Measurements from ENCODE around the gene TNXB. TPM values are rescaled to one million over a fixed set of nuclear protein-coding genes. Genes with fewer than 3 reads are reported as not detected.
"Not testable (repeated sequence)": the region's sequence is repeated elsewhere in the genome, so short reads cannot be mapped to it uniquely, and the experiment has no call there.

TNXB gene
- total RNA-seq, 2 donors from 2014 or later, result 7.2 to 26.8 TPM

DNA sequence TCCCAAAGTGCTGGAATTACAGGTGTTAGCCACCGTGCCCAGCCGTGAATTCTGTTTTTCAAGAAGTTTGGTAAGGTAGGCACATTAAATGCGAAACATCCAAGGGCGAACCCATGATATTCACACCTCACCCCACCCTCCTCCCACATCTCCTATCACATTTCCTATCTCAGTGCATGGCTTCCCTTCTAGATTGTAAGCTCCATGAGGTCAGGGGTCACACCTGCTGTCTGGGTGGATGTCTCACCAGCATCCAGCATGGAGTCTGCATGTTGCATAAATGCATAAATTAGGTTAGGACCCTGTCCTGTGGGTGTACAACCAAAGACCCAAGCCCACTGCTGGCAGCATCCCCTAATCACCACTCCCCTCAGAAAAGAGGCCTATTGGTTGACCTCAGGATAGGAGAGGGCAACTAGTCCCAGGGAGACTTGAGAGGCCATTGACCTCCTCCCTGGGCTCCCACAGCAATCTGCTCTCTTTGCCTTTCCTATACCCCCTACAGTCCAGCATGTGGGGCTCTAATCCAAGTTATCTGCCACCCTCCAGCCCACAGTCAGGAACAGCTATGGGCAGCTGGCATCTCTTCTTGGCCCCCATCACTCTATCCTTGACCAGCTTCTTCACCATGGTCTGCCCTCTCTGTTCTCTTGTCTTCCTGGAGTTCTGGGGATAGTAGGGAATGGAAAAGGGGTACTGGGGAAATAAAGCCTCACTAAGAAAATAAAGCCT, 38.4 kb upstream of the TNXB start:
- Mint-ChIP-seq H3K9me3 (no peaks in the 10 kb centered on the region), H3K27me3 (peaks cover 28% of the 10 kb centered on the region), H3K27ac (no peak overlapping the region), H3K4me3 (peak overlapping the region; percentile 80), H3K4me1 (peaks cover 12% of the 10 kb centered on the region), H3K36me3 (ENCODE audit: low read depth) (no peaks in the 10 kb centered on the region)
- no peak for ATAC-seq (replicated peaks)

DNA sequence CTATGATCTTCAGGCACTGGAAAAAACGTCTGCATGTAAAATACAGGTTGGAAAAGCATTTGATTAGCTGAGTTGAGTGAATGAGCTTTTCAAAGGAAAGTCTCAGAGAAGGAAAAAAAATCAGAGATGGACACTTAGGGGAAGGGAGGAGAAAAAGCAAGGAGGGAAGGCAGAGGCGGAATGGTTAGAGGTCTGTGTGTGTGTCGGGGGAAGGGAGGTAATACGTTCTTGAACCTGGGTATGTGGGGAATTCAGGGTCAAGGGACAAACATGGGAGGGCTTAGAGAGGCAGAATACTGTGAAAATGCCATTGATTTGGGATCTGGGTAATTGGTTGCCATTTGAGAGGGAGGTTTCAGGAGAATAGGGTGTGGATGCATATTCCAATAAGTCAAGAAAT, 37.5 kb upstream of the TNXB start:
- H3K9me3 Mint-ChIP-seq, result no peaks in the 10 kb centered on the region
- no peak overlapping the region for H3K4me3 Mint-ChIP-seq
- peaks cover 12% of the 10 kb centered on the region for H3K4me1 Mint-ChIP-seq
- no peak for ATAC-seq (replicated peaks)
- no peaks in the 10 kb centered on the region for H3K36me3 Mint-ChIP-seq (ENCODE audit: low read depth)
- H3K27me3 Mint-ChIP-seq, result peaks cover 34% of the 10 kb centered on the region
- no peak overlapping the region for H3K27ac Mint-ChIP-seq

DNA sequence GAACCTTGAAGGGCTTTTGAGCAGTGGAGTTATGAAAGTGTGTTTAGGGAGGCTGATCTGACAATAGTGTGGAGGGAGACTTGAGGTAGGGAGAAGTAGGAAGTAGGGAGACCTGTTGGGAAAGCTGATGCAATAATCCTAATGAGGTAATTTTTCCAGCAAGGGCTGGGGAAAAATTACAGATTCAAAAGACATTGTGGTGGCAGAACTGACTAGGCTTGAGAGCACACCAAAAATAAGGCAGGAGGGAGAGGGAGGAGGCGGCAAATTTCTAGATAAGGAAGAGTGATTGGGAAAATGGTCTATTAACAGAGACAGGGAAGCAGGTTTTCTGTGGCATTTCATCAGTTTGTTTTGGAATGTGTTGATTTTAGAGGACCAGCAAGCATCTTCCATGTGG, 37.1 kb upstream of the TNXB start:
- no peaks in the 10 kb centered on the region for H3K36me3 Mint-ChIP-seq (ENCODE audit: low read depth)
- no peak for ATAC-seq (replicated peaks)
- no peak overlapping the region for H3K4me3 Mint-ChIP-seq
- no peak overlapping the region for H3K27ac Mint-ChIP-seq
- H3K9me3 Mint-ChIP-seq, result no peaks in the 10 kb centered on the region
- H3K27me3 Mint-ChIP-seq, result peaks cover 35% of the 10 kb centered on the region
- peaks cover 12% of the 10 kb centered on the region for H3K4me1 Mint-ChIP-seq

DNA sequence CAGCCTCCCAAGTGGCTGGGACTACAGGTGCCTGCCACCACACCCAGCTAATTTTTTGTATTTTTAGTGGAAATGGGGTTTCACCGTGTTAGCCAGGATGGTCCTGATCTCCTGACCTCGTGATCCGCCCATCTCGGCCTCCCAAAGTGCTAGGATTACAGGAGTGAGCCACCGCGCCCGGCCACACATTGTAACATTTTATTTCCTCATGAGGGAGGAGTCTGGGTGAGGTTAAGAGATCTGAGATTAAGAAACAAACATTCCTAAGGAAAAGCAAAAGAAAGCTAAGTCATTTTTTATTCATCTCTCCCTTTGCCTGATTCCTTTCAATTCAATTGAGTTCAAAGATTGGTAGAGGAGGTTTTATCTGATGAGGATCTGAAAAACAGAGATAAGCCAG, 35.1 kb upstream of the TNXB start:
- H3K36me3 Mint-ChIP-seq (ENCODE audit: low read depth); H3K9me3 Mint-ChIP-seq; H3K4me3 Mint-ChIP-seq; ATAC-seq (replicated peaks); H3K27ac Mint-ChIP-seq; H3K4me1 Mint-ChIP-seq: not testable (repeated sequence)
- peaks cover 26% of the 10 kb centered on the region for H3K27me3 Mint-ChIP-seq

DNA sequence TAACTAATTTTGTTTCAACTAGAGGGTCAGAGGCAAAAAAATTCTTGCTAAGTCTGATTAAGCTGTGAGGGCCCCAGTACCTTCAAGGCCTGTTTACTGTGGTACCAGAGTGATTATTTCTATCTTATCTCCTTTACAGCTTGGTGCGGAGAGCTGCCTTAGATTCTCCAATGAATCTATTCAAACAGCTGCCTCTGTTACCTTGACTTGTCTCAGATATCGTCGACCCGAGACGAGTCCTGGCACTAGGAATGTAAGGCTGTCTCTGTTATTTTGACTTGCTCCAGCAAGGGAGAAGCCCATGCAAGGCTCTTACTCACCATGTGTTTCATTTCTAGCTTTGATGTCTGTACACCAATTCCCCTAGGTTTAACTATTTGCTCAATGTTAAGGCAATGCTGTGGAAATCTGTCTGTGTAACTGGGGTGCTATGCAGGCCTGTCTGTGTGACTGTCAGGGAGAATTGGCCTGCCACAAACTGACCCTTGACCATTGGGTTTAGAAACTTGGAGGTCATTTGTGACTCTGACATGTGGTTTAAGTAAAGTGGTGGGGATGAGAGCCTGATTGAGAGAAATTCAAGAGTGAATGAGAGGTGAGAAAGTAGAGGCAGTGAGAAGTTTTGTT, 31.4 kb upstream of the TNXB start:
- no peak overlapping the region for H3K4me3 Mint-ChIP-seq
- H3K27me3 Mint-ChIP-seq, result peaks cover 13% of the 10 kb centered on the region
- no peak for ATAC-seq (replicated peaks)
- H3K27ac Mint-ChIP-seq, result no peak overlapping the region
- H3K9me3 Mint-ChIP-seq, result no peaks in the 10 kb centered on the region
- H3K36me3 Mint-ChIP-seq (ENCODE audit: low read depth), result no peaks in the 10 kb centered on the region
- H3K4me1 Mint-ChIP-seq, result no peaks in the 10 kb centered on the region

DNA sequence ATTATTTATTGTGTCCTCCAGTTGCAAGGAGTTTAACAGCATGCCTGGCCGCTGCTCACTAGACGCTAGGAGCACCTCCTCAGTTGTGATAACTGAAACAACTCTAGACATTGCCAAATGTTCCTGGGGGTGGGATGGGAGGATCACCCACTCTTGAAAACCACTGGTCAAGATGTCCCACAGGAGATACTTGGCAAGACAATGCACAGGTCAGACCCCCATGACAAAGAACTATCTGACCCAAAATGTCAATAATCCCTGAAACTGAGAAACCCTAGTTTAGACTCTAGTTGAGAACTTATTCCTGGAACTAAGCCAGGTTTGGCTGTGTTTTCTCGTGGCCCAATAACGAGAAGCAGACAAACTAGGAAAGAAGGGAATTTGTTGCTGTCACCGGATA, 30.5 kb upstream of the TNXB start:
- H3K9me3 Mint-ChIP-seq, result no peaks in the 10 kb centered on the region
- no peak for ATAC-seq (replicated peaks)
- no peak overlapping the region for H3K4me3 Mint-ChIP-seq
- H3K4me1 Mint-ChIP-seq, result no peaks in the 10 kb centered on the region
- peaks cover 13% of the 10 kb centered on the region for H3K27me3 Mint-ChIP-seq
- no peak overlapping the region for H3K27ac Mint-ChIP-seq
- H3K36me3 Mint-ChIP-seq (ENCODE audit: low read depth), result no peaks in the 10 kb centered on the region

DNA sequence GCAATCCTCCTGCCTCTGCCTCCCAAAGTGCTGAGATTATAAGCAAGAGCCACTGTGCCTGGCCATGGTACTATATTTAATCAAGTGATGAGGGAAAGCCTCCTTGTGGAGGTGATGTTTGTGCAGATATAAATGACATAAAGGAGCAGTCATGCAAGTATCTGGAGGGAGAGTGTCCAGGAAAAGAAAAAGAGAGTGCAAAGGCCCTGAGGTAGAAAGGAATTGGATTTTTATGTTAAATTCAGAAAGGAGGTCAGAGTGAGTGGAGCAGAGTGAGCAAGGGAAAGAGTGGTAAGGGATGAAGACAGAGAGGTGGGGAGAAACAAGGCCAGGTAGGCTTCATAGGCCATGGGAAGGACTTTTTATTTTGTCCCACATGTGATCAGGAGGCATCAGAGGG, 28.3 kb upstream of the TNXB start:
- H3K36me3 Mint-ChIP-seq (ENCODE audit: low read depth), result no peaks in the 10 kb centered on the region
- no peaks in the 10 kb centered on the region for H3K4me1 Mint-ChIP-seq
- peak overlapping the region; percentile 27 for H3K27ac Mint-ChIP-seq
- ATAC-seq (replicated peaks), result no peak
- H3K4me3 Mint-ChIP-seq, result no peak overlapping the region
- peaks cover 17% of the 10 kb centered on the region for H3K27me3 Mint-ChIP-seq
- no peaks in the 10 kb centered on the region for H3K9me3 Mint-ChIP-seq

DNA sequence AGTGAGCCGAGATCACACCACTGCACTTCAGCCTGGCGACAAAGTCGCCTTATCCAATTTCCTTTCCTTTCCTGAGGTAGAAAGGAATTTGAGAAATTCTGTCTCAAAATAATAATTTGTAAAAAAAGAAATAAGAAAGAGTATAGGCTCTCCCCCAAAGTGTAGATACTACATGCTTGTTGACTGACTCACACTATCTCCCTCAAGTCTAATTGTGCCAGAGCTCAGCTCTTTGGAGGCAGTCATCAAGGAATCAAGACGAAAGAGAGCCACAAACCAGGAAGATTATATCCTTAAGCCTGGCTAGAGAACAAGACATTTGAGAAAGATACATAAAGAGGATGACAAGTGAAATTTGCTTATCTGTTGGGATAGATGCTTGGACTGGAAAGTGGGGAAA, 24.6 kb upstream of the TNXB start:
- H3K27ac Mint-ChIP-seq, result no peak overlapping the region
- no peaks in the 10 kb centered on the region for H3K9me3 Mint-ChIP-seq
- no peak for ATAC-seq (replicated peaks)
- H3K36me3 Mint-ChIP-seq (ENCODE audit: low read depth), result no peaks in the 10 kb centered on the region
- H3K27me3 Mint-ChIP-seq, result peaks cover 3% of the 10 kb centered on the region
- H3K4me1 Mint-ChIP-seq, result no peaks in the 10 kb centered on the region
- no peak overlapping the region for H3K4me3 Mint-ChIP-seq

DNA sequence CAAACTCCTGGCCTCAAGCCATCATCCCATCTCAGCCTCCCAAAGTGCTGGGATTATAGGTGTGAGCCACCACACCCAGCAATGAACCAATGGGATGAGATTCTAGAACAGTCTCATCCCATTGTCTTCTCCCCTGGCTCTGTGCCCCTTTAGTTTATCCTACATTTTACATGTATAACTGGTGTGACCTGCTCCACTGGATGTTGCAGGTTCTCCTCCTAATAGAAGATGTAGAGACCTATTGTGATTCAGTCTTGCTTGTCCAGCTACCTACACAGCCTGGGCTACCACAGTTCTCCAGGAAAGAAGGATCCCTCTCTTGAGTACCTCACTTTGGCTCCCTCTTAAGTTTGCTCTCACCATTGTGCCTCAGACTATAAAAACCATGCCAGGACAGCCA, 23.0 kb upstream of the TNXB start:
- Mint-ChIP-seq H3K4me3 (peak overlapping the region; percentile 15), H3K9me3 (no peaks in the 10 kb centered on the region), H3K27me3 (peaks cover 3% of the 10 kb centered on the region), H3K4me1 (peaks cover 7% of the 10 kb centered on the region), H3K27ac (no peak overlapping the region), H3K36me3 (ENCODE audit: low read depth) (peaks cover 12% of the 10 kb centered on the region)
- no peak for ATAC-seq (replicated peaks)

DNA sequence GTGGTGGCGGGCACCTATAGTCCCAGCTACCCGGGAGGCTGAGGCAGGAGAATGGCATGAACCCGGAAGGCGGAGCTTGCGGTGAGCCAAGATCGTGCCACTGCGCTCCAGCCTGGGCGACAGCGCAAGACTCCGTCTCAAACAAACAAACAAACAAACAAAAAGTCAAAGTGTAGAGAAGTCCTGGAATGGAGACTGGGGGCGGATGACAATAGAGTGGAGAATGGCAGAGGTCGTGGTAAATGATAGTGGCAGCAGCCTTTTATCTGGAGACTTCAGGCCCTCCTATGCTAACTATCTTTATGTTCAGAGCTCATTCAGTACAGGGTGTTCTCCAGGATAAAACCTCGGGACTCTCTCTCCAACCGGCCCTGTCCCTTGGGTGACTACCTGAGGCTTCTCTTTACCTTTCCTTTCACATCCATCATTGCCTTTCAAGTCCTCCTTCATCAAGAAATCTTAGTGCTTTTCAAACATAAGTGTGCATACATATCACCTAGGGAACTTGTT, 22.4 kb upstream of the TNXB start:
- H3K4me3 Mint-ChIP-seq, result peak overlapping the region; percentile 15
- ATAC-seq (replicated peaks), result no peak
- H3K9me3 Mint-ChIP-seq, result no peaks in the 10 kb centered on the region
- peaks cover 3% of the 10 kb centered on the region for H3K27me3 Mint-ChIP-seq
- peaks cover 12% of the 10 kb centered on the region for H3K4me1 Mint-ChIP-seq
- H3K36me3 Mint-ChIP-seq (ENCODE audit: low read depth), result peaks cover 19% of the 10 kb centered on the region
- H3K27ac Mint-ChIP-seq, result no peak overlapping the region

DNA sequence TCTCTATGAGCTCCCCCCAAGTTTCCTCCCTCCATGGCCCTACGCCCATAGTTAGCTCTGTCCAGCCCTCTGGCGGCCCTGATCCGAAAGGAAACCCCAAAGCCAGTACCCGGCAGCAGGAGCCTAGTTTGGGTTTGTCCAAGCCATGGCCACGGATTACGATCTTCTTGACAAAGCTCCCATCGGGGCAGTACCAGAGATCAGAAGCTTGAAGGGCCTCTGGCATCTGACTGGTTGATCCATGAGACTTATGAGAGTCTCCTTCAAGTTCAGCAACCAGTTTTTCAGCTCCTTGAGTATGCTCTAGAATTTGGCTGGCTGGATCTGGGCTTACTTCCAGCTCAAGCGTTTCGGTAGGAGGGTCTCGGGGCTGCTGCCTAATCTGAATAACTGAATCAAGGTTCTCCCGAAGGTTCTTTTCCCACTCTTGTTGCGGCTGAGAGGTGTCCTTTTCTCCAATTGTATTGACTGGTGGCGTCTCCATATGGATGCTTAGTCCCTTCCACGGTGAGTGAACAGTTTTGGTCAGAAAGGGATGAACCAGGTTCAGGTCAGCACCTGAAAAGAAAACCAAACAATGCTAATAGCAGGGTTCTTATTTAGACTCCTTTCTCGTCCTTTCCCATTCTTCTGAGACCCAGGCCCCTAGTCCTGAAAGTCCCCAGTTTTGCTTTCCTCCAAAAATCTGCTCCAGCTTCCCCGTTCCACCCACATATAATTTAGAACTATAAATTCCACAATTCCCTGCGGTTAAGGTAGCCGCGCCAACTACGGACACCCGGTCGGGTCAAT, 20.4 kb upstream of the TNXB start:
- H3K4me1 Mint-ChIP-seq, result peaks cover 21% of the 10 kb centered on the region
- H3K4me3 Mint-ChIP-seq, result peak overlapping the region; percentile 89
- ATAC-seq (replicated peaks), result no peak
- H3K36me3 Mint-ChIP-seq (ENCODE audit: low read depth), result peaks cover 37% of the 10 kb centered on the region
- peaks cover 3% of the 10 kb centered on the region for H3K27me3 Mint-ChIP-seq
- H3K9me3 Mint-ChIP-seq, result no peaks in the 10 kb centered on the region
- H3K27ac Mint-ChIP-seq, result peak overlapping the region; percentile 98

DNA sequence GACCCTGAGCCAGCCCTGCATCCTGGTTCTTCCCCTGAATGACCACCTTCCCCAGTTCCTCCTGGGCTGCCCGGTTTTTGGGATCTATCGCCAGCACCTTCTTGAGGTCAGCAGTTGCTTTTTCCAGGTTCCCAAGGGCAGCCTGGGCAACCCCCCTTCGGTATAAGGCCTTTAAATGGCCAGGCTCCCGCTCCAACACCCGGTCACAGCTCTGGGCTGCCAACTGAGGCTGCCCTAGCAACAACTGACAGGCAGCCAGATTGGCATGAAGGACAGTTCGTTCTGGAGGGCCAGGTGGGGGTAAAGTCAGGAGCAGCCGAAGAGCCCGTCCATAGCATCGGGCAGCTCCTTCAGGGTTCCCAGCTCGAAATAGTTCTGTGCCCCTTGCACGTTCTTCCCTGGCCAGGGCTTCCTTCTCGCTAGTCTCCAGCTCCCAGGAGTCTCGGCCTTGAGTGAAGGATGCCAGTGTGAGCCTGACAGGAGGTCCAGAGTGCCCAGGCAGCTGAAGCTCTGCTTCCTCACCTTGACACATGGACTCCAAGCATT, 19.7 kb upstream of the TNXB start:
- ATAC-seq (replicated peaks), result no peak
- Mint-ChIP-seq H3K4me3 (peak overlapping the region; percentile 89), H3K27ac (peak overlapping the region; percentile 98), H3K27me3 (peaks cover 1% of the 10 kb centered on the region), H3K36me3 (ENCODE audit: low read depth) (peaks cover 43% of the 10 kb centered on the region), H3K4me1 (peaks cover 27% of the 10 kb centered on the region), H3K9me3 (no peaks in the 10 kb centered on the region)

DNA sequence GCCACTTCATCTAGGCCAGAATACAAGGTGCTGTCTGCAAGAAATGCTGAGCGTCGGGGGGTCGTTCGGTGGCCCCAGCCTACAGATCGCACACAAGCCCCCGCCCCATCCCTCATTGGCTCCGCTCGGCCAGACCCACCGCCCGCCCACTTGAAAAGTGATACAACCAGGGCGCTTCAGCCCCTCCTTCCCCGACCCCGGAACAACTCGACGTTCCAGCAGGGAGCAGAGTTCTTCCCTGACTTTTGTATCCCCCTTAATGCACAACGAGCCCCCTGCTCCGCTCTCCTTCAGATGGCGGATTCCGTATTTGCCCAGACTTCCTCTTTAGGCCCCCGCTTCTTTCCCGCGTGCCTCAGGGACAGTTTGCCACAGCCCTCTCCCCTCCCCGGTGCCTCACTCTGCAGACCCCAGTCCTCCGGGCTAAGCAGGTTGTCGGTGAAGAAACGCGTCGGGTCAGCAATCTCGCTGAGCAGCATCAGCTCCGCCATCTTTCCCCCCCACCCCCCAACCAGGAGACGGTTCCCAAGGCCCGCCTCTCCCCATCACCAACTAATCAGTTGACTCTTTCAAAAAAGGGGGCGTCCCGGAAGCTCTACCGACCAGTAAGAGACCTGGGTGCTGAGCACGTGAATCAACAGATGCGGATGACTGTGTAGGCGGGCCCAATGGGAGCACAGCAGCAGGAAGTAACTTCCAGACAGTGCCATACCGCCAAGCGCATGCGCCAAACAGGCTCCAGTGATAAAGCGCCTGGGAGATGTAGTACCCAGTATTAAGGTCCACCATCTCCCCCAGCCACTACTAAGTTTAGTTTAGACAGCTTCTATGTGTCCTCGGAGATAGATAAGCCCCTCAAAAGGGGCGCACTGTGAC, 18.8 kb upstream of the TNXB start, which contains the start of gene ATF6B:
Gene ATF6B, minus strand, starts transcription at position 530 of the 876 bp plus-strand sequence. Its CDS starts 39 bp downstream, at position 491.
- peaks cover 52% of the 10 kb centered on the region for H3K36me3 Mint-ChIP-seq (ENCODE audit: low read depth)
- H3K27me3 Mint-ChIP-seq, result no peaks in the 10 kb centered on the region
- peaks cover 27% of the 10 kb centered on the region for H3K4me1 Mint-ChIP-seq
- peak within 1 kb of the TSS; percentile 98 for H3K27ac Mint-ChIP-seq
- ATAC-seq (replicated peaks), result peak; percentile 93
- peak within 1 kb of the TSS; percentile 89 for H3K4me3 Mint-ChIP-seq
- H3K9me3 Mint-ChIP-seq, result no peaks in the 10 kb centered on the region

DNA sequence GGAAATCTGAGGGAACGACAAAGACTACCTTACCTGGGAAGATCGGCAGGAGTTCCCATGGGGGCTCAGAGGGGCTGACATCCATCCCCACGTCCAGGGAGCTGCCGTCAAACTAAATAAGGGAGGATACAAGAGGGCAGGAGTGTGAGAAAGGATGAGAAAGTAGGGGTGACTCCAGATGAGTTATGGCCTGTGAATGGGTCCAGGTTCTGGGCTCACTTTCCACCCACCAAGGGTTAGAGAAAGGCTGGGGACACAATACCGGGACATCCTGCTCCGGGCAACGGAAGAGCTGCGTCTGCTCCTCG, 18.2 kb upstream of the TNXB start:
- Mint-ChIP-seq H3K9me3 (no peaks in the 10 kb centered on the region), H3K27ac (peak overlapping the region; percentile 98), H3K4me1 (peaks cover 27% of the 10 kb centered on the region), H3K4me3 (peak overlapping the region; percentile 89), H3K36me3 (ENCODE audit: low read depth) (peaks cover 58% of the 10 kb centered on the region), H3K27me3 (no peaks in the 10 kb centered on the region)
- no peak for ATAC-seq (replicated peaks)

Measured in activated T-helper 17 cell treated with anti-CD3 and anti-CD28 coated beads, Interleukin-2, amount 50 U/mL, for 72 hours (primary cell).